Fibroblast of lung (primary cell): ENCODE data around the gene COL18A1. TPM values are rescaled to one million over a fixed set of nuclear protein-coding genes. Genes with fewer than 3 reads are reported as not detected.

Source experiments
- DNase-seq, 2 donors: peaks; one replicate each; pipeline versions ENCODE4 v3.0.0 to v3.0.0-alpha.2; 2010; ENCODE audit warnings: low read depth in 2 of 2
- H2AFZ ChIP-seq: 2 replicates; pipeline ENCODE4 v1.5.1; 2012; ENCODE audit warnings: low read length, control low read depth, inconsistent platforms
- H3K27ac ChIP-seq: 2 replicates; pipeline ENCODE4 v1.5.1; 2011; ENCODE audit warnings: low read length, control low read depth; ENCODE audit not compliant: insufficient read depth
- H3K27me3 ChIP-seq: 2 replicates; pipeline ENCODE4 v1.5.1; 2011; ENCODE audit warnings: mild to moderate bottlenecking, low read length; ENCODE audit not compliant: control insufficient read depth, insufficient read depth
- H3K36me3 ChIP-seq: 2 replicates; pipeline ENCODE4 v1.5.1; 2011; ENCODE audit warnings: low read length; ENCODE audit not compliant: control insufficient read depth, insufficient read depth
- H3K4me1 ChIP-seq: 2 replicates; pipeline ENCODE4 v1.5.1; 2011; ENCODE audit warnings: low read length; ENCODE audit not compliant: control insufficient read depth, insufficient read depth; ENCODE audit errors: extremely low read depth
- H3K4me2 ChIP-seq: 2 replicates; pipeline ENCODE4 v1.5.1; 2011; ENCODE audit warnings: low read length, control low read depth; ENCODE audit not compliant: insufficient read depth; ENCODE audit errors: extremely low read depth
- H3K4me3 ChIP-seq, 4 experiments: fragments of 200-600 bp in 1 of 4; sonication (generic) in 1 of 4; replicated peaks in 1 of 4; 2 replicates each; pipeline ENCODE4 v1.5.1; 2011 to 2016; ENCODE audit warnings: low read length in 4 of 4, low read depth in 3 of 4, mild to moderate bottlenecking in 3 of 4, control low read depth in 2 of 4, inconsistent platforms in 1 of 4, mixed read lengths in 1 of 4; ENCODE audit not compliant: insufficient read depth in 1 of 4; ENCODE audit errors: control extremely low read depth in 1 of 4
- H3K79me2 ChIP-seq: 2 replicates; pipeline ENCODE4 v1.5.1; 2012; ENCODE audit warnings: mild to moderate bottlenecking, low read length, inconsistent platforms; ENCODE audit not compliant: control insufficient read depth, insufficient read depth
- H3K9ac ChIP-seq: 2 replicates; pipeline ENCODE4 v1.5.1; 2011; ENCODE audit warnings: mild to moderate bottlenecking, low read length, control low read depth; ENCODE audit not compliant: insufficient read depth
- H3K9me3 ChIP-seq: 2 replicates; pipeline ENCODE4 v1.5.1; 2012; ENCODE audit warnings: low read depth, low read length; ENCODE audit not compliant: control insufficient read depth, insufficient read depth
- H4K20me1 ChIP-seq: 2 replicates; pipeline ENCODE4 v1.5.1; 2011; ENCODE audit warnings: low read length; ENCODE audit not compliant: control insufficient read depth, insufficient read depth; ENCODE audit errors: extremely low read depth
- CTCF ChIP-seq, 2 donors: IDR thresholded peaks in 1 of 2; conservative IDR thresholded peaks in 1 of 2; 1 replicate in 1 of 2; 2 replicates in 1 of 2; pipeline ENCODE4 v1.5.1; 2011 to 2012; ENCODE audit warnings: low read length in 2 of 2, control low read depth in 1 of 2, inconsistent platforms in 1 of 2, low read depth in 1 of 2, mild to moderate bottlenecking in 1 of 2
- EZH2 ChIP-seq: IDR thresholded peaks from 2 replicates; pipeline ENCODE4 v1.5.1; 2012; ENCODE audit warnings: low read length, control low read depth, mild to moderate bottlenecking; ENCODE audit errors: missing control alignments
- polyA plus RNA-seq, 2 donors: library from polyadenylated mRNA; depleted of rRNA in 1 of 2; stranded (reverse) in 1 of 2; unstranded in 1 of 2; fragments of >200 nt; gene quantifications; 2 replicates each; pipeline ENCODE4 v1.2.1, GENCODE V29; 2011 to 2012; ENCODE audit warnings: missing spikeins in 1 of 2
- total RNA-seq: library from RNA; depleted of rRNA; stranded (reverse); fragments of >200 nt; gene quantifications from 2 replicates; pipeline ENCODE4 v1.2.1, GENCODE V29; 2014

The COL18A1 gene
- total and polyA plus RNA-seq, 2 donors (not counting 1 experiment from before 2014, with no cell fraction given), result 24.3 to 38.8 TPM

DNA sequence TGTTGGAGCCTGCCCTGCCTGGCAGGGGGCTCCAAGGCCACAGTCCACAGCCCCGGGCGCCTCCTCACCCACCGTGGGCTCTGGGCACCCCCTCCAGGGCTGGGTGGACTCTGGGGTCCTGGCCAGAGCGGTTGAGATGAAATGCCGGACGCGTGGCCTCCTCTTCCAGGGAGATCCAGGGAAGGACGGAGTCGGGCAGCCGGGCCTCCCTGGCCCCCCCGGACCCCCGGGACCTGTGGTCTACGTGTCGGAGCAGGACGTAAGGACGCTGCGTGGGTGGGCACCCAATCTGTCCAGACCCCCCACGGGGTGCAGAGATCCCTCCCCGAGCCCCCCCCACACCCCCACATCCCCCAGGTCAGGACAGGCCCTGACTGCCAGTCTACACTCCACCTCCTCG, 86.1 kb downstream of the COL18A1 start:
- H3K4me2 ChIP-seq, result no peak overlapping the region
- no peak overlapping the region for H3K4me3 ChIP-seq
- H3K4me1 ChIP-seq, result no peaks in the 10 kb centered on the region
- H3K9me3 ChIP-seq, result no peaks in the 10 kb centered on the region
- no peak overlapping the region for H3K9ac ChIP-seq
- H2AFZ ChIP-seq, result no peak overlapping the region
- TF ChIP-seq CTCF (conservative IDR thresholded peaks at IDR 0.05 in 1 of 2, IDR thresholded peaks at IDR 0.05 in 1 of 2; ENCODE audit: low read depth in 1 of 2, low read length in 2 of 2) (no peak), EZH2 (no peak)
- DNase-seq, result no peak
- peaks cover 6% of the 10 kb centered on the region for H3K36me3 ChIP-seq
- no peaks in the 10 kb centered on the region for H3K79me2 ChIP-seq
- no peaks in the 10 kb centered on the region for H4K20me1 ChIP-seq
- H3K27ac ChIP-seq, result no peak overlapping the region
- H3K27me3 ChIP-seq, result no peaks in the 10 kb centered on the region

DNA sequence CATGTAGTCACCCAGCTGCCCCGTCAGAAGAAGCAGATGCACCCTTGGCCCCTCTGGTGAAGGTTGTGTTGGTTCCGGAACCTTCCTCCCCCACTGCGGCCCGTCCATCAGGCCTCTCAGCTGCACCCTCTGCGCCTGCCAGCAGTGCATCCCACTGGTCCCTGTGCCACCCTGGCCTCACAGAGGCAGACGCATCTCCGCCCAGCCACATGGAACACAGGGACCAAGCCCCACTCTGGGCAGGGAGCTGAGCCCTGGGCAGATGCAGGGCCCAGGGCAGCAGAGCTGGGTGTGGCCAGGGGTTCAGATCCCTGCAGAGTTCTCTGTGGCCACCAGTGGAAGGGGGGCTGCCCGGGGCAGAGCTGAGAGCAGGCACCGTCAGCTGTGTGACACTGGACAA, 86.7 kb downstream of the COL18A1 start:
- Histone ChIP-seq H3K4me3 (no peak overlapping the region), H3K9me3 (no peaks in the 10 kb centered on the region), H3K27me3 (no peaks in the 10 kb centered on the region), H4K20me1 (no peaks in the 10 kb centered on the region), H3K4me2 (no peak overlapping the region), H3K9ac (no peak overlapping the region), H3K79me2 (no peaks in the 10 kb centered on the region), H3K36me3 (peaks cover 6% of the 10 kb centered on the region), H2AFZ (no peak overlapping the region), H3K4me1 (no peaks in the 10 kb centered on the region), H3K27ac (no peak overlapping the region)
- DNase-seq, result no peak
- no peak for TF ChIP-seq CTCF (conservative IDR thresholded peaks at IDR 0.05 in 1 of 2, IDR thresholded peaks at IDR 0.05 in 1 of 2; ENCODE audit: low read depth in 1 of 2, low read length in 2 of 2)
- no peak for TF ChIP-seq EZH2

- H2AFZ ChIP-seq, result no peak overlapping the region
- H3K27ac ChIP-seq, result no peak overlapping the region
- H3K4me3 ChIP-seq, result no peak overlapping the region
- H4K20me1 ChIP-seq, result no peaks in the 10 kb centered on the region
- H3K79me2 ChIP-seq, result no peaks in the 10 kb centered on the region
- no peaks in the 10 kb centered on the region for H3K4me1 ChIP-seq
- peaks cover 8% of the 10 kb centered on the region for H3K36me3 ChIP-seq
- no peaks in the 10 kb centered on the region for H3K9me3 ChIP-seq
- TF ChIP-seq CTCF (conservative IDR thresholded peaks at IDR 0.05 in 1 of 2, IDR thresholded peaks at IDR 0.05 in 1 of 2; ENCODE audit: low read depth in 1 of 2, low read length in 2 of 2) (no peak), EZH2 (no peak)
- DNase-seq, result no peak
- no peak overlapping the region for H3K9ac ChIP-seq
- H3K27me3 ChIP-seq, result no peaks in the 10 kb centered on the region
- no peak overlapping the region for H3K4me2 ChIP-seq
Observed at GRCh38 chr21:45492765-45493164, 87.8 kb downstream of the COL18A1 start.
